IPS-18a (cell line): Measurements from ENCODE around the gene CDH24.

ENCODE experiments used
- H3K27ac ChIP-seq: one replicate; pipeline ENCODE4 v1.5.1; 2013; ENCODE audit warnings: low read length
- H3K27me3 ChIP-seq: one replicate; pipeline ENCODE4 v1.6.1; 2013; ENCODE audit warnings: mild to moderate bottlenecking, low read length; ENCODE audit not compliant: control insufficient read depth, insufficient read depth
- H3K36me3 ChIP-seq: one replicate; pipeline ENCODE4 v1.6.1; 2013; ENCODE audit warnings: low read depth, low read length; ENCODE audit not compliant: control insufficient read depth
- H3K4me1 ChIP-seq: one replicate; pipeline ENCODE4 v1.6.1; 2013; ENCODE audit warnings: low read depth, low read length; ENCODE audit not compliant: control insufficient read depth
- H3K4me3 ChIP-seq: one replicate; pipeline ENCODE4 v1.5.1; 2013; ENCODE audit warnings: low read length
- H3K9ac ChIP-seq: one replicate; pipeline ENCODE4 v1.6.1; 2013; ENCODE audit warnings: mild to moderate bottlenecking, low read length, moderate library complexity
- H3K9me3 ChIP-seq: one replicate; pipeline ENCODE4 v1.6.1; 2013; ENCODE audit warnings: low read depth, low read length; ENCODE audit not compliant: control insufficient read depth

CDH24 gene

DNA sequence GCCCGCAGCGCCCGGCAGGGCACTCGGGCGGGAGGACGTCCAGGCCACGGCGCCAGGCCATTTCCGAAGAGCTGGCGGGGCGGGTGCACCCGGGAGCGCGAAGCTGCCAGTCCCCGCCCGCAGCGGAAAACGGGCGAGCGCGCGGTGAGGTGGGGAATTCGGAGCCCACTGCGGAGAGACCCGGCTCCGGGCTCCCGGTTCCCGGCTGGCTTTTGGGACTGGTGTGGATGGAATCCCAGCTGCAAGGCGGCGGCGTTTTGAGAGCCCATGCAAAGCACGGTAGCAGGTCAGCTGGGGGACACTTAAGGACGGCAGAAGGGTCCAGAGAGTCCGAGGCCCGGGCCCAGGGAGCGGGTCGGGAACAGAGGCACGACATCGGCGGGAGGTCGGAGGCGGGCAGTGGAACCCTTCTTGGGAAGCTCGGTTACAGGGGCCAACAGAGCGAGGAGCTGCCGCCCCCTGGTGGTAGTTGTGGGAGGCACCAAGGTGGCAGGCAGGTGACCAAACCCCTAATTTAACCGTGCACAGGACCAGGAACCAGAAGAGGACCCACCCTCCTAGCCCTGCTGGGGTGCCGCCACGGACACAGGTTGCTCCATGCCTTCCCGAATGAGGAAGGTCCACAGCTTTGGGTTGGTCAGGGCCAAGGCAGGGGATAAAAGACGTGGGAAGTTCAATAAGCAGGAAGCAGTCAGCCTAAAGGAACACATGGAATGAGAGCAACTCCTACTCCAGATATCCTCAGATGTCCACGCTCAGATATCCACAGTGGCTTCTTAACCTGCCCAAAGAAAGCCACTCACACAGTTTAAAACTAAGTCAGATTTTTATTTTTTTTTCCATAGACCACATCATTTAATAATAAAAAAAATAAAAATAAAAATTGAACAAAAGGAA is 685 bp upstream of the CDH24 start:
- Histone ChIP-seq H3K27ac (no peak overlapping the region), H3K9me3 (no peaks in the 10 kb centered on the region), H3K36me3 (peaks cover 41% of the 10 kb centered on the region), H3K9ac (peak overlapping the region; percentile 62), H3K27me3 (peaks cover 6% of the 10 kb centered on the region), H3K4me3 (peak overlapping the region; percentile 73), H3K4me1 (peaks cover 10% of the 10 kb centered on the region)

DNA sequence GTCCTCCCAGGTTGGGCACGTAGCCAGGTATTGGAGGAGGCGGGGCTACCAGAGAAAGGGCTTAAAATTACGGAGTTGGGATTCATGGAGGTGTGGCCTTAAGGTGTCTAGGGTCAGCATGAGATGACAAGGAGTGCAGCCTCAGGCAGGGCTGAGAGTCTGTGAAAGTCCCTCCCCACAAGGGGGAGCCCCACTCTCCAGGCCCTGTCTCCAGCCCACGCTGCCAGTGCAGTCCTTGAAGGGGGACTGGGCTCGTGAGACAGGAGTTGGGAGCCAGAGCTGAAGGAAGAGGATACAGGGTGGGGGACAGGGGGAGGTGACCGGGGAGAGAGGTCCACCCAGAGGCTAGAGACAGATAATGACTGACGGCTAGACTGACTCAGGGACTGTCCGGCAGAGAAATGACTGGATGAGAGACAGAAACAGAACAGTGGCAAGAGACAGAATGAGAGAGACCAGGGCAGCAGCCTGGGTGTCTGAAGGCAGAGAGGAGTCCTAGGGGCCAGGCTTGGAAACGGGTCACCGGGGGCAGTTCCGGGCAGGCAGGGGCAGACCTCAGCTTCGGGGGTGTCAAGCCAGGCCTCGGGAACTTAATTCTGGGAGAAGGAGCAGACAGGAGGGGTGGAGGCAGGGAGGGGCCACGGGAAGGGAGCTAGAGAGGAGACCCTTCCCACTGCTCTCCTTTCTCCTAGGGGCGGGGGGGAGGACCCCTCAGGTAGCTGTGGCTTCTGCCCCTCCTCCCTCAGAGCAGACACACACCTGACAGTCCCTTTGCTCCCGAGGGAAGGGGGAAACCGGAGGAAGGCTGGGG is 970 bp downstream of the CDH24 start:
- peak overlapping the region; percentile 54 for H3K9ac ChIP-seq
- H3K27ac ChIP-seq: no peak overlapping the region
- H3K36me3 ChIP-seq: peaks cover 32% of the 10 kb centered on the region
- H3K4me3 ChIP-seq: peak overlapping the region; percentile 78
- H3K4me1 ChIP-seq: peaks cover 10% of the 10 kb centered on the region
- H3K27me3 ChIP-seq: peaks cover 6% of the 10 kb centered on the region
- no peaks in the 10 kb centered on the region for H3K9me3 ChIP-seq

DNA sequence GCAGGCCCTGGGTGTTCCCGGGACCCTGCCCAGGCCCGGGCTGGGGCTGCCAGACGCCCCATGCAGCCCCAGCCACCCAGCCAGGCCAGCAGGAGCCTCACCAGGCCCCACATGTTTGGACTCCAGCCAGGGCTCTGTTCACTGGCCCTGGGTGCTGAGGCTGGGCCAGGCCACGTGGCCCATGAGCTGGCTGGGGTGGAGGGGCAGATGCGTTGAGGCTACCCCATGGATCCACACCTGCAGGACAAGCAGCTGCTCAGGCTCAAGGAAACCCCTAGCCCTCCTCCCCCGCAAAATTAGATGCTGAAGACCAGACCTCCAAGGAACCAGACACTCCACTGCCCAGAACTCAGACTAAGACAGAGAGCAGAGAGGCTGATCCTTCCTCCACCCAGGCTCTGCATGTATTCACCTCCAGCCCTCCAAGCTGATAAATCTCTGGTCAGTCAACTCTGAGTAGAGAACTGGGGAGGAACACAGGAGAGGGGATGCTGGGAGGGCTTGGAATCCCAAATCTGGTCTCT is 1.6 kb downstream of the CDH24 start:
- H3K36me3 ChIP-seq: peaks cover 26% of the 10 kb centered on the region
- peaks cover 10% of the 10 kb centered on the region for H3K4me1 ChIP-seq
- no peaks in the 10 kb centered on the region for H3K9me3 ChIP-seq
- H3K27ac ChIP-seq: no peak overlapping the region
- H3K4me3 ChIP-seq: peak overlapping the region; percentile 78
- H3K27me3 ChIP-seq: peaks cover 6% of the 10 kb centered on the region
- no peak overlapping the region for H3K9ac ChIP-seq

DNA sequence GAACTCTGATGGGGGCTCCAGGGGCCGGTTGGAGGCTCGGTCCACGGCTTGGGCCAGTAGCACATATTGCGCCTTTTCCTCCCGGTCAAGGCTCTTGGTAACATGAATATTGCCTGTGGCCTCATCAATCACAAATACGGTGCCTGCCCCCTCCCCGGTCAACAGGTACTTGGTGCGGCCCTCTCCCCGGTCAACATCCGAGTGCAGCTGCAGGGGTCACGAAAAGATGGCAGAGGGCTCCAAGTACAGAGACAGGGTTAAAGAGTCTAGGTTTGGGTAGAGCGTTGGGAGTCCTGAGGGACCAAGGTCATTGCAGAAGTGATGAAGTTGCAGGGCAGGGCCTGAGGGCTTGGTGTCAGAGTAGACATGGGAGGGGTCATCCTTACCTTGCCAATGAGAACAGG is 2.2 kb downstream of the CDH24 start:
- Histone ChIP-seq H3K27ac (no peak overlapping the region), H3K9ac (no peak overlapping the region), H3K4me1 (peaks cover 10% of the 10 kb centered on the region), H3K4me3 (no peak overlapping the region), H3K27me3 (peaks cover 6% of the 10 kb centered on the region), H3K9me3 (no peaks in the 10 kb centered on the region), H3K36me3 (peaks cover 20% of the 10 kb centered on the region)

DNA sequence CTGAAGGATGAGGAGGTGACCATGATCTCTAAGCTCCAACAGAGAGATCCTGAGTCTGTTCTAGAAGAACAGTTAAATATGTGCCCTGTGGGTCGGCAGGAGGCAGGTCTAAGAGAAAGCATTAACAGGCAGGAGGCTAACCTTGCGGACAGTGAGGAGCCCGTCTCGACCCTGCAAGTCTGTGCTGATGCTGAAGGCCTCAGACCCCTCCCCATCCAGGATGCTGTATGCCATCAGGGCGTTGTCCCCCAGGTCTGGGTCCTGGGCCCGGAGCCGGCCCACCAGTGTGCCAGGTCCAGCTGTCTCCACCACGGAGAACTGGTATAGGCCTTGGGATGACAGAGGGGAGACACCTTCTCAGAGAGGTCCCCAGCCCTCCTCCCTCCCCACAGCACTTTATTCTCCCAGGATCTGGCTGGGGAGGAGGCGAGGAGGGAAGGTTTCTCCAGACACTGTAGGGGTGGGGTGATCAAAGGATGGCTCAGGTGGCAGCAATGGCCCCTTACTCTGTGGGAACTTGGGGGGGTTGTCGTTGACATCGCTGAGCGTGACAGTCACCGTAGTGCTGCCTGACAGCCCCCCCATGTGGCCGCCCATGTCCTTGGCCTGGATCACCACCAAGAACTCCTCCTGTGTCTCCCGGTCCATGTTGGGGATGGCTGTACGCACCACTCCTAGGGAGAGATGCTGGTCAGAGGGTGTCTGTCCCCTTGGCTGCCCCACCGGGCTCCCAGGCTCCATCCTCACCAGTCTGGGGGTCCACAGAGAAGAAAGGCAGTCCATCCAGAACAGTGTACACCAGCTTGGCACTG is 3.1 kb downstream of the CDH24 start:
- H3K27me3 ChIP-seq: peaks cover 6% of the 10 kb centered on the region
- no peak overlapping the region for H3K27ac ChIP-seq
- no peaks in the 10 kb centered on the region for H3K9me3 ChIP-seq
- peaks cover 13% of the 10 kb centered on the region for H3K36me3 ChIP-seq
- no peak overlapping the region for H3K4me3 ChIP-seq
- H3K9ac ChIP-seq: no peak overlapping the region
- peaks cover 10% of the 10 kb centered on the region for H3K4me1 ChIP-seq

DNA sequence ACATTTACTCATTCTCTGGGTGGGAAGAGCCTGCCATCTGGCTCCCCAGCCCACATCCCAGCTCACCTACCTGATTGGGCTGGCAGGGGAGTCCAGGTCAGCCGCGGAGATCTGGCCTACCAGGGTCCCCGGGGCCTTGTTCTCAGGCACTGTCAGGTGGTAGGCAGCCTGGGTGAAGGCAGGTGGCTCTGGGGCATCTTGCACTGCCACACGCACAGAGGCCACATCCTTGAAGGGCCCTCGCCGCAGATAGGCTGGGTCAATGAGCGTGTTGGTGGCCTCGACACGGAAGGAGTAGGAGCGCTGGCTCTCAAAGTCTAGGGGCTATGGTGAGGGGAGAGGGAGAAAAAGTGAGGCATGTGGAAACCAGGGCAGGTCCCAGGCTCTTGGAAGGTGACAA is 3.9 kb downstream of the CDH24 start:
- peaks cover 8% of the 10 kb centered on the region for H3K36me3 ChIP-seq
- H3K9ac ChIP-seq: no peak overlapping the region
- H3K27me3 ChIP-seq: peaks cover 6% of the 10 kb centered on the region
- H3K4me1 ChIP-seq: peaks cover 10% of the 10 kb centered on the region
- H3K4me3 ChIP-seq: no peak overlapping the region
- no peaks in the 10 kb centered on the region for H3K9me3 ChIP-seq
- no peak overlapping the region for H3K27ac ChIP-seq

DNA sequence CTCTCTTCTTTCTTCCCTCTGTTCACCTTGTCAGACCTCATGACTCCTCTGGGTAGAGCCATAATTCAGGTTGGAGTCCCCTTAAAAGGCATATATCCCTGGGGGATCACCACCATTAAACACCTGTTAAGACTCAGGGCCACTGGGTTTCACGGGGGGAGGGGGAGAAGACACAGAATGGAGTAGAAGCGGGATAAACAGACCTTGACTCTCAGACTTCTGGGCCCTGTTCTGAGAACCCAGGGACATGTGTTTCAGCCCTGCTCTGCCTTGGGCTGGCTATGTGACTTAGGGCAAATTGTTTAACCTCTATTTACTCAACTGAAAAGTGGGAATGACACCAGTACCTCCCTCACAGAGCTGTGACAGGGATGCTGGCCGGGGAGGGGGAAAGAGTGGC is 4.6 kb downstream of the CDH24 start:
- Histone ChIP-seq H3K9me3 (no peaks in the 10 kb centered on the region), H3K36me3 (peaks cover 8% of the 10 kb centered on the region), H3K4me1 (peaks cover 10% of the 10 kb centered on the region), H3K27me3 (peaks cover 6% of the 10 kb centered on the region), H3K4me3 (no peak overlapping the region), H3K27ac (no peak overlapping the region), H3K9ac (no peak overlapping the region)

DNA sequence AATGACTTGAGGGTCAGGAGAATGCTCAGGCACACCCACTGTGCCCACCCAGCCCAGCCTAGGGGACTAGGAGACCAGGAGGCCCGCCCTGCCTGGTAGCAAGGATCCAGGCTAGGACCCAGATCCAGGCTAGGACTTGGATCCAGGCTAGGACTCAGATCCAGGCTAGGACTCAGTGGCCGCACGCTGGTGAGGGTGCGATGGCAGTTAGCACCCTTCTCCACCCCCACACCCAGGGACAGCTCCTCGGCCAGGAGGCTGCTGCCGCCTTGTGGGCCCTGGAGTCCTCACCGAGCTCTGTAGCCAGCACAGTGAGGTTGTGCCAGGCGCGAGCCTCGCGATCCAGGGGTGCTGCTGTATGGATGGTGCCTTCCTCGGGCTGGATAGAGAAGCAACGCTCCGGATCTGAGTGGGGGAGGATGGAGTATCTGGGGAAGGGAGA is 5.1 kb downstream of the CDH24 start:
- peaks cover 10% of the 10 kb centered on the region for H3K4me1 ChIP-seq
- H3K9me3 ChIP-seq: no peaks in the 10 kb centered on the region
- no peak overlapping the region for H3K4me3 ChIP-seq
- no peak overlapping the region for H3K27ac ChIP-seq
- H3K27me3 ChIP-seq: peaks cover 6% of the 10 kb centered on the region
- no peak overlapping the region for H3K9ac ChIP-seq
- peaks cover 8% of the 10 kb centered on the region for H3K36me3 ChIP-seq

DNA sequence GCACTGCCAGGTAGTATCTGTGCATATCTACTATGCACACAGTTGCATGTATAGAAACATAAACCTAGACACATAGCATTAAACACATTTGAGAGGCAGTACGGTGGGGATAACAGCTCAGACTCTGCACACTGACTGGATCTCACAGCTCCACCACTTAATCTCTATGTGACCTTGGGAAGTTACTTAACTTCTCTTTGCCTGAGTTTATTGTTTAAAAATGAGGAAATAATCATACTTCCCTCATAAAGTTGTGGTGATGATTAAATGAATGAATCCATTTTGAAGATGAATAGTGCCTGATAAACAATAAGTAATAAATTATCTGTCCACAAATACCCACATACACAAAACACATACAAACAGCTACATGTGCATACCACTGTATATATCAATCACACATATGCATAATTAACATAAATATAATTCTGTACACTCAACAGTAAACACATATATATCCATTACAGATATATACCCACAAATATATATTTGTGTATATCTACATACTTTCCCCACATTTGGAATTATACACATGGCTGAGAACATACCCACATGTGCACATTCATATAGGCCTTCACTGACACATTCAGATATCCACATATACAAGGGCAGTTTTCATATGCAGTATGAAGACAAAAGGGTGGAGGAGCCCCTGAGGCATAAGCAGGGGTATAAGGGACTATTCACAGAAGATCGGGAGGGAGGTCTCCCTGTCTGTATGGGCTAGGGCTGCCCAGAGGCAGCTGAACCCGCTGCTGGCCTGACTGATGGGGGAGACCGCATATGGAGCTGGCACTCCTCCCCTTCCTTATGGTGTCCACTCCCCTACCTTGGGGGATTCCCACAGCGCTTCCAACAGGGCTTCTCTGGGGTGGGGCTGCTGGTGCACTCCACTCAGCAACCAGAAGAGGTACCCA is 5.9 kb downstream of the CDH24 start:
- Histone ChIP-seq H3K4me1 (peaks cover 6% of the 10 kb centered on the region), H3K36me3 (peaks cover 8% of the 10 kb centered on the region), H3K4me3 (no peak overlapping the region), H3K27ac (no peak overlapping the region), H3K9me3 (no peaks in the 10 kb centered on the region), H3K27me3 (no peaks in the 10 kb centered on the region), H3K9ac (no peak overlapping the region)

DNA sequence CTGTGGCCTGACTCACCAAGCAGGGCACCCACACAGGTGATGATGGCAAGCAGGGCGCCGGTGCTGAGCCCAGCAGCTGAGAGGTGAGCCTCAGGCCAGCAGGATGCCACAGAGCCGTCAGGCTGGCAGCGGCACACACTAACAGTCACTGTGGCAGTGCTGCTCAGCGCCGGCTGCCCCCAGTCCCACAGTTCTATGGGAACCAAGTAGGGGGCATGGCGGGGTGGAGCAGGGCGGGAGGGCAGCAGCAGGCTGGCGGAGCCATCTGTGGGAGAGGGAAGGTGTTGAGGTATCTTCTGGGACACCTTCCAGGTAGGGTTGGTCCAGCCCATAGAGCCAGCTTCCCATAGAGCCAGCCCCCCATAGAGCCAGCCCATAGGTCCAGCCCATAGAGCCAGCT is 8.3 kb downstream of the CDH24 start:
- no peak overlapping the region for H3K27ac ChIP-seq
- no peak overlapping the region for H3K4me3 ChIP-seq
- no peaks in the 10 kb centered on the region for H3K27me3 ChIP-seq
- H3K36me3 ChIP-seq: peaks cover 8% of the 10 kb centered on the region
- no peaks in the 10 kb centered on the region for H3K9me3 ChIP-seq
- peaks cover 3% of the 10 kb centered on the region for H3K4me1 ChIP-seq
- H3K9ac ChIP-seq: no peak overlapping the region
